Activated naive CD8-positive, alpha-beta T cell (primary cell): ENCODE results near the gene GFY.

Experiments used
- H3K27ac Mint-ChIP-seq: one replicate; pipeline ENCODE4 v1.8.0; 2021; ENCODE audit warnings: mixed read lengths
- H3K27me3 Mint-ChIP-seq: one replicate; pipeline ENCODE4 v1.8.0; 2021; ENCODE audit warnings: mixed read lengths
- H3K36me3 Mint-ChIP-seq: one replicate; pipeline ENCODE4 v1.8.0; 2021; ENCODE audit warnings: mixed read lengths
- H3K4me1 Mint-ChIP-seq: one replicate; pipeline ENCODE4 v1.8.0; 2021; ENCODE audit warnings: low read depth, mixed read lengths
- H3K4me3 Mint-ChIP-seq: one replicate; pipeline ENCODE4 v1.8.0; 2021; ENCODE audit warnings: mild to moderate bottlenecking, mixed read lengths
- H3K9me3 Mint-ChIP-seq: one replicate; pipeline ENCODE4 v1.8.0; 2021; ENCODE audit warnings: low read depth, mixed read lengths

The GFY gene

DNA sequence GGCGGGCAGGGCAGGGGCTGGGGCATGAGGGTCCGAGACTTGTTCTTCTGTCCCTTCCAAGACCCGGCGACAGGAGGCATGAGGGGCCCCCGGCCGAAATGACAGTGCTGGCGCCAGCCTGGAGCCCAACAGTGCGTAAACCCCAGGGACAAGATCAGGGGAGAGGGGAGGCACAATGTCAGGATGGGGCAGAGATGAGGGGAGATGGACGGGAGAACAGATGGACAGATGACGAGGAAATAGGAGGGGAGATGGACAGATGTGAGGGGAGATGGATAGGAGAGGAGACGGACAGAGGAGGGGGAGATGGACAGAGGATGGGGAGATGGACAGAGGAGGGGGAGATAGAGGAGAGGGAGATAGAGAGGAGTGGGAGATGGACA, 49.3 kb downstream of the GFY start:
- H3K27ac Mint-ChIP-seq = peak overlapping the region; percentile 86
- H3K9me3 Mint-ChIP-seq = no peaks in the 10 kb centered on the region
- peak overlapping the region; percentile 94 for H3K4me3 Mint-ChIP-seq
- H3K27me3 Mint-ChIP-seq = no peaks in the 10 kb centered on the region
- H3K36me3 Mint-ChIP-seq = peaks cover 3% of the 10 kb centered on the region
- H3K4me1 Mint-ChIP-seq = peaks cover 52% of the 10 kb centered on the region

DNA sequence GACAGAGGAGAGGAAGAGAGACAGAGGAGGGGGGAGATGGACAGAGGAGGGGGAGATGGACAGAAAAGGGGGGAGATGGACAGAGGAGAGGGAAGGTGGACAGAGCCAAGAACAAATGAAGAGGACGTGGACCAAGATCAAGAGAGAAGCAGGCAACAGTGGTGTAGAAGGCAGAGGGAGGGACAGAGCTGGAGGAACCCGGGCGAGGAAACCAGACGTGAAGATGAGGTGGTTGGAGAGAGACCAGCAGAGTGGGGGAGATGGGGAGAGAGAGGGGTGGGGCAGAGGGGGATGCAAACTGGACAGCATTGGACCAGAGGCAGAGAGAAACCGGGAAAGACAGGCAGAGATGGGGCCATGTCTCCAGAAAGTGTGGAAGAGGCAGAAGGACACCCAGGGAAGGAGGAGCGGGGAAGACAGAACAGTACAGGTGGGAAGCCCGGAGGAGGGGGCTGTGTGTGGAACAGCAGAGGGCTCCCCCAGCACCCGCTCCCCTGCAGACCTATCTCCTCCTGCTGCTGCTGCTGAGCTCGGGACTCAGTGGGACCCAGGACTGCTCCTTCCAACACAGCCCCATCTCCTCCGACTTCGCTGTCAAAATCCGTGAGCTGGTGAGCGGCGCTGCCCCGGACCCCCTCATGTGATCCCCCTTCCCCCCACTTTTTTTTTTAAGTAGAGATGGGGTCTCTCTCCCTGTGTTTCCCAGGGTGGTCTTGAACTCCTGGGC, 50.2 kb downstream of the GFY start:
- Mint-ChIP-seq H3K4me3 (peak overlapping the region; percentile 94), H3K36me3 (peaks cover 3% of the 10 kb centered on the region), H3K4me1 (peaks cover 48% of the 10 kb centered on the region), H3K27ac (peak overlapping the region; percentile 96), H3K9me3 (no peaks in the 10 kb centered on the region), H3K27me3 (no peaks in the 10 kb centered on the region)

DNA sequence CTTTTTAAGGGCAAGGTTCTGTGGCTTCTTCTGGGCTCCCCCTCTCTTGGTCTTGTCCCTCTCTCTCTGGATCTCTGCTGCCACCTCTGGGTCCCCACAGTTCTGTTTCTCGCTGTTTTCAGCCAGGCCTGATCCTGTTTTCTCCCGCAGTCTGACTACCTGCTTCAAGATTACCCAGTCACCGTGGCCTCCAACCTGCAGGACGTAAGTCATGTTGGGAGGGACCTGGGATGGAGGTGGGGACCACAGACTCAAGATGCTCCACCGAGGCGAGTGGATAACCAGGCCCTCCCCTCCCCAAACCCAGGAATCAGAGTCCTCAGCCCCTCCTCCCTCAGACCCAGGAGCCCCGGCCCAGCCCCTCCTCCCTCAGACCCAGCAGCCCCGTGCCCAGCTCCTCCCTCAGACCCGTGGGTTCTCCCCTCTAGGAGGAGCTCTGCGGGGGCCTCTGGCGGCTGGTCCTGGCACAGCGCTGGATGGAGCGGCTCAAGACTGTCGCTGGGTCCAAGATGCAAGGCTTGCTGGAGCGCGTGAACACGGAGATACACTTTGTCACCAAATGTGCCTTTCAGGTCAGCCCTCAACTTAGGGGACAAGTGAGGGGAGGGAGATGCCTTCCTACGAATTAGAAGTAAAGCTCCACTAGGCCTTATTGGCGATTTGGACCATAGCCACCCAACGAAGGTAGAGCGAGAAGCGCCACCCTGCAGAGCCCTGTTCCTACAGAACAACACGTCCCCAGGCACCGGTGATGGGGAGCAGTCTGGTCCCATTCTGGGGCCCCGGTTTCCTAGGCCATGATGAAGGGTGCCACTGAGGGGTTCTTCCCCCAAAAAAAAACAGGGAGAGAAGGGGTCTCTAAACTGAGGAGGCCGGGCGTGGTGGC, 51.0 kb downstream of the GFY start:
- Mint-ChIP-seq H3K4me3 (peak overlapping the region; percentile 94), H3K27ac (peak overlapping the region; percentile 96), H3K9me3 (no peaks in the 10 kb centered on the region), H3K36me3 (peaks cover 3% of the 10 kb centered on the region), H3K4me1 (peaks cover 44% of the 10 kb centered on the region), H3K27me3 (no peaks in the 10 kb centered on the region)
